ENCODE results near the gene SAFB.
A peak's percentile ranks its signal among the peaks of the same experiment; 100 is the strongest.
"Not testable (repeated sequence)": the region's sequence is repeated elsewhere in the genome, so short reads cannot be mapped to it uniquely, and the experiment has no call there.

Gene SAFB

GRCh38 chr19:5682107-5682482 lies 59.2 kb downstream of the SAFB start:
- no peak for DNase-seq

GRCh38 chr19:5683177-5683886 lies 60.4 kb downstream of the SAFB start:
- no peak for DNase-seq

GRCh38 chr19:5684694-5685430 lies 62.0 kb downstream of the SAFB start:
- no peak for DNase-seq

GRCh38 chr19:5686326-5686646 lies 63.4 kb downstream of the SAFB start:
- DNase-seq: peak in 1 of 58 donors; percentile 46

- peak in 57 of 58 donors; percentile 28 to 95 (median 85) for DNase-seq
Measured at GRCh38 chr19:5686647-5687359, 63.9 kb downstream of the SAFB start.

GRCh38 chr19:5687360-5688198 lies 64.7 kb downstream of the SAFB start:
- no peak for DNase-seq

GRCh38 chr19:5688262-5688881 lies 65.5 kb downstream of the SAFB start:
- DNase-seq: not testable (repeated sequence)

- peak; percentile 67 to 98 (median 95) for DNase-seq
Measured at GRCh38 chr19:5690125-5690954, 67.5 kb downstream of the SAFB start, which contains the start of gene RPL36. Gene RPL36 (plus strand): TSS chr19:5690295. CDS start chr19:5690508, 213 bp downstream.

- peak in 32 of 58 donors; percentile 11 to 73 (median 36) for DNase-seq
Measured at GRCh38 chr19:5690955-5691821, 68.3 kb downstream of the SAFB start.

- peak in 5 of 58 donors; percentile 6 to 73 (median 47) for DNase-seq
Measured at GRCh38 chr19:5691822-5692722, 69.2 kb downstream of the SAFB start.

- DNase-seq: no peak
Measured at GRCh38 chr19:5692723-5693194, 69.9 kb downstream of the SAFB start.

GRCh38 chr19:5693195-5694166 lies 70.6 kb downstream of the SAFB start:
- no peak for DNase-seq

GRCh38 chr19:5694167-5694955 lies 71.5 kb downstream of the SAFB start:
- no peak for DNase-seq

GRCh38 chr19:5694956-5695648 lies 72.2 kb downstream of the SAFB start:
- DNase-seq: no peak

Measured in anterior cingulate cortex (tissue), 58 donors.